Fibroblast of mammary gland (primary cell): Measurements from ENCODE around the gene SH3PXD2B.
A peak's percentile ranks its signal among the peaks of the same experiment; 100 is the strongest.

ENCODE experiments used
- DNase-seq: peaks from one replicate; pipeline ENCODE4 v3.0.0-alpha.2; 2010; ENCODE audit warnings: low read depth
- H3K4me3 ChIP-seq: 2 replicates; pipeline ENCODE4 v1.5.1; 2011; ENCODE audit warnings: low read depth, mild to moderate bottlenecking, low read length, moderate library complexity; ENCODE audit not compliant: control insufficient read depth
- CTCF ChIP-seq: conservative IDR thresholded peaks from 2 replicates; pipeline ENCODE4 v1.5.1; 2011; ENCODE audit warnings: low read depth, low read length, inconsistent platforms; ENCODE audit not compliant: control insufficient read depth, insufficient read depth

The SH3PXD2B gene

GRCh38 chr5:172433071-172433470 lies 21.3 kb downstream of the SH3PXD2B start:
- DNase-seq, result no peak
- H3K4me3 ChIP-seq, result no peak overlapping the region
- TF ChIP-seq CTCF, result no peak

- H3K4me3 ChIP-seq, result no peak overlapping the region
- no peak for DNase-seq
- TF ChIP-seq CTCF, result no peak
These were observed 24.0 kb downstream of the SH3PXD2B start for GRCh38 chr5:172430354-172430753.

GRCh38 chr5:172429201-172429940 lies 25.0 kb downstream of the SH3PXD2B start:
- TF ChIP-seq CTCF, result no peak
- H3K4me3 ChIP-seq, result no peak overlapping the region
- peak; percentile 99 for DNase-seq

GRCh38 chr5:172428224-172429166 lies 25.8 kb downstream of the SH3PXD2B start:
- no peak for DNase-seq
- H3K4me3 ChIP-seq, result no peak overlapping the region
- TF ChIP-seq CTCF, result no peak

- no peak for TF ChIP-seq CTCF
- no peak overlapping the region for H3K4me3 ChIP-seq
- no peak for DNase-seq
These were observed 27.1 kb downstream of the SH3PXD2B start for GRCh38 chr5:172427202-172427601.

- DNase-seq, result no peak
- TF ChIP-seq CTCF, result no peak
These were observed 28.2 kb downstream of the SH3PXD2B start for GRCh38 chr5:172426086-172426485.

More at GRCh38 chr5:172426086-172426485, 28.2 kb downstream of the SH3PXD2B start:
- H3K4me3 ChIP-seq, result no peak overlapping the region
